ENCODE measurements around the gene MKS1.

Gene MKS1

GRCh38 chr17:58219007-58219788, at the start of gene MKS1:
TSS of gene MKS1 (minus strand) at chr17:58219255. CDS start at chr17:58219230, 25 bp downstream.
- no peak for FAIRE-seq

- FAIRE-seq = no peak
These were observed 49.3 kb upstream of the MKS1 start for GRCh38 chr17:58268326-58268725.

GRCh38 chr17:58267347-58268324, 48.6 kb upstream of the MKS1 start:
- FAIRE-seq = no peak

GRCh38 chr17:58265902-58266875, 47.1 kb upstream of the MKS1 start:
- FAIRE-seq = no peak

- no peak for FAIRE-seq
These were observed 46.2 kb upstream of the MKS1 start for GRCh38 chr17:58265271-58265670.

- FAIRE-seq = no peak
These were observed 45.5 kb upstream of the MKS1 start for GRCh38 chr17:58264407-58265103.

GRCh38 chr17:58263773-58264172, 44.7 kb upstream of the MKS1 start:
- FAIRE-seq = no peak

- no peak for FAIRE-seq
These were observed 43.1 kb upstream of the MKS1 start for GRCh38 chr17:58262149-58262548.

GRCh38 chr17:58254803-58255202, 35.7 kb upstream of the MKS1 start:
- FAIRE-seq = no peak

GRCh38 chr17:58253082-58253481, 34.0 kb upstream of the MKS1 start:
- no peak for FAIRE-seq

- no peak for FAIRE-seq
These were observed 33.1 kb upstream of the MKS1 start for GRCh38 chr17:58252141-58252540.

GRCh38 chr17:58250344-58251011, 31.4 kb upstream of the MKS1 start:
- FAIRE-seq = no peak

GRCh38 chr17:58249270-58250133, 30.4 kb upstream of the MKS1 start:
- FAIRE-seq = no peak

- no peak for FAIRE-seq
These were observed 29.9 kb upstream of the MKS1 start for GRCh38 chr17:58248955-58249269.

- FAIRE-seq = no peak
These were observed 28.7 kb upstream of the MKS1 start for GRCh38 chr17:58247511-58248363.

GRCh38 chr17:58246781-58247180, 27.7 kb upstream of the MKS1 start:
- FAIRE-seq = no peak

GRCh38 chr17:58246104-58246740, 27.2 kb upstream of the MKS1 start:
- FAIRE-seq = no peak

- no peak for FAIRE-seq
These were observed 26.5 kb upstream of the MKS1 start for GRCh38 chr17:58245428-58246103.
